Liver (tissue), 9 donors: ENCODE measurements around the gene FBXW4. TPM values are rescaled to one million over a fixed set of nuclear protein-coding genes. Genes with fewer than 3 reads are reported as not detected.

ENCODE experiments used
- DNase-seq: peaks from one replicate; pipeline ENCODE4 v3.0.0-alpha.2; 2017; ENCODE audit warnings: low spot score
- H3K27ac ChIP-seq, 2 donors: one replicate each; pipeline ENCODE4 v1.7.0; 2013; ENCODE audit warnings: inconsistent platforms in 2 of 2, low read length in 2 of 2, control low read depth in 1 of 2, low read depth in 1 of 2, mild to moderate bottlenecking in 1 of 2
- H3K27me3 ChIP-seq, 4 donors: one replicate each; pipeline versions ENCODE4 v1.6.1 to v1.7.0; 2013; ENCODE audit warnings: low read length in 3 of 4, inconsistent platforms in 1 of 4, mild to moderate bottlenecking in 1 of 4, moderate library complexity in 1 of 4; ENCODE audit not compliant: control insufficient read depth in 4 of 4, insufficient read depth in 4 of 4
- H3K36me3 ChIP-seq, 4 donors: one replicate each; pipeline versions ENCODE4 v1.6.1 to v1.7.0; 2013; ENCODE audit warnings: low read length in 3 of 4, mild to moderate bottlenecking in 3 of 4, low read depth in 1 of 4, moderate library complexity in 1 of 4; ENCODE audit not compliant: control insufficient read depth in 4 of 4, insufficient read depth in 3 of 4
- H3K4me1 ChIP-seq, 4 donors: one replicate each; pipeline versions ENCODE4 v1.6.1 to v1.7.0; 2013; ENCODE audit warnings: low read length in 3 of 4, mild to moderate bottlenecking in 3 of 4, moderate library complexity in 1 of 4; ENCODE audit not compliant: control insufficient read depth in 4 of 4, insufficient read depth in 4 of 4
- H3K4me3 ChIP-seq, 3 donors: one replicate each; pipeline versions ENCODE4 v1.6.1 to v1.7.0; 2013; ENCODE audit warnings: low read length in 3 of 3, control low read depth in 1 of 3, low read depth in 1 of 3, mild to moderate bottlenecking in 1 of 3
- H3K9ac ChIP-seq, 2 donors: one replicate each; pipeline ENCODE4 v1.7.0; 2013; ENCODE audit warnings: low read length in 2 of 2, mild to moderate bottlenecking in 2 of 2, moderate library complexity in 2 of 2, control low read depth in 1 of 2, low read depth in 1 of 2
- H3K9me3 ChIP-seq, 4 donors: one replicate each; pipeline versions ENCODE4 v1.6.1 to v1.7.0; 2013; ENCODE audit warnings: low read length in 3 of 4; ENCODE audit not compliant: control insufficient read depth in 4 of 4
- EGR1 ChIP-seq, 2 donors: IDR thresholded peaks; 2 replicates each; pipeline ENCODE4 v1.6.1; 2016 to 2018; ENCODE audit warnings: antibody characterized with exemption in 2 of 2, low read depth in 2 of 2
- FOXA1 ChIP-seq: IDR thresholded peaks from 2 replicates; pipeline ENCODE4 v1.6.1; 2016; ENCODE audit warnings: antibody characterized with exemption
- FOXA2 ChIP-seq: IDR thresholded peaks from 2 replicates; pipeline ENCODE4 v1.6.1; 2016; ENCODE audit warnings: antibody characterized with exemption
- GABPA ChIP-seq, 2 donors: IDR thresholded peaks in 1 of 2; conservative IDR thresholded peaks in 1 of 2; 2 replicates each; pipeline ENCODE4 v1.6.1; 2016; ENCODE audit warnings: antibody characterized with exemption in 2 of 2, mild to moderate bottlenecking in 1 of 2, moderate library complexity in 1 of 2
- HNF4G ChIP-seq: IDR thresholded peaks from 2 replicates; pipeline ENCODE4 v1.6.1; 2016; ENCODE audit warnings: antibody characterized with exemption
- JUND ChIP-seq, 2 donors: IDR thresholded peaks; 2 replicates each; pipeline ENCODE4 v1.6.1; 2016; ENCODE audit warnings: antibody characterized with exemption in 2 of 2
- NR2F2 ChIP-seq: IDR thresholded peaks from 2 replicates; pipeline ENCODE4 v1.6.1; 2016; ENCODE audit warnings: antibody characterized with exemption
- RAD21 ChIP-seq, 2 donors: IDR thresholded peaks; 2 replicates each; pipeline ENCODE4 v1.6.1; 2016; ENCODE audit warnings: antibody characterized with exemption in 2 of 2, mild to moderate bottlenecking in 2 of 2
- REST ChIP-seq: IDR thresholded peaks from 2 replicates; pipeline ENCODE4 v1.6.1; 2016; ENCODE audit warnings: antibody characterized with exemption, mild to moderate bottlenecking
- RXRA ChIP-seq, 2 donors: IDR thresholded peaks; 2 replicates each; pipeline ENCODE4 v1.6.1; 2017 to 2018; ENCODE audit warnings: antibody characterized with exemption in 2 of 2, mild to moderate bottlenecking in 1 of 2
- SP1 ChIP-seq: IDR thresholded peaks from 2 replicates; pipeline ENCODE4 v1.6.1; 2018; ENCODE audit warnings: antibody characterized with exemption, mild to moderate bottlenecking
- YY1 ChIP-seq: IDR thresholded peaks from 2 replicates; pipeline ENCODE4 v1.6.1; 2016; ENCODE audit warnings: antibody characterized with exemption, mild to moderate bottlenecking
- ZBTB33 ChIP-seq: IDR thresholded peaks from 2 replicates; pipeline ENCODE4 v1.6.1; 2016; ENCODE audit warnings: antibody characterized with exemption
- WGBS: extraction: QIAGEN DNeasy Blood & Tissue Kit; methylation state at CpG from one replicate; pipeline ENCODE4 v1.1.7; 2013; 5-methylcytosine and 5-hydroxymethylcytosine counted together
- polyA plus RNA-seq, 2 donors: library from polyadenylated mRNA; stranded (reverse) in 1 of 2; unstranded in 1 of 2; fragments of 200-250 nt in 1 of 2; fragments of >200 nt in 1 of 2; fragmentation: Nextera tagmentation in 1 of 2; extraction: Ambion mirVana in 1 of 2; gene quantifications; one replicate each; pipeline versions ENCODE4 v1.2.1 to v1.2.3, GENCODE V29; 2013 to 2015
- total RNA-seq, 2 donors: library from RNA; depleted of rRNA; stranded (reverse); fragments of >200 nt; gene quantifications; one replicate each; pipeline ENCODE4 v1.2.3, GENCODE V29; 2014
- donor health status: healthy.
- donor health status: healthy.
- donor health status: healthy.
- donor health status: healthy.
- donor health status: healthy.

FBXW4 gene
- total and polyA plus RNA-seq, 4 donors, result 5.4 to 54.1 (median 20.5) TPM

- TF ChIP-seq ZBTB33 (no peak), EGR1 (IDR thresholded peaks at IDR 0.05; ENCODE audit: low read depth in 2 of 2) (no peak), NR2F2 (no peak)
Observed at GRCh38 chr10:101663097-101663496, 31.9 kb downstream of the FBXW4 start (continued).

- no peaks in the 10 kb centered on the region for H3K27me3 ChIP-seq
- peaks cover 11 to 73% (median 35%) of the 10 kb centered on the region in 4 donors for H3K36me3 ChIP-seq
- no peak overlapping the region for H3K9ac ChIP-seq
- no peaks in the 10 kb centered on the region for H3K4me1 ChIP-seq
- no peak for TF ChIP-seq RXRA (IDR thresholded peaks at IDR 0.05)
- H3K4me3 ChIP-seq, result no peak overlapping the region
- DNase-seq, result no peak
- H3K9me3 ChIP-seq, result no peaks in the 10 kb centered on the region
- no peak overlapping the region for H3K27ac ChIP-seq
- WGBS, result 93% methylated on average over 4 of the region's 4 CpGs
Observed at GRCh38 chr10:101660256-101660655, 34.7 kb downstream of the FBXW4 start.

- peak; percentile 28 for DNase-seq
- no peaks in the 10 kb centered on the region for H3K9me3 ChIP-seq
- no peak overlapping the region for H3K9ac ChIP-seq
- H3K4me1 ChIP-seq, result no peaks in the 10 kb centered on the region
- peaks cover 11 to 67% (median 34%) of the 10 kb centered on the region in 4 donors for H3K36me3 ChIP-seq
- 84% methylated on average over 5 of the region's 5 CpGs for WGBS
- H3K27me3 ChIP-seq, result no peaks in the 10 kb centered on the region
- H3K27ac ChIP-seq, result no peak overlapping the region
- TF ChIP-seq GABPA (IDR thresholded peaks at IDR 0.05 in 1 of 2, conservative IDR thresholded peaks at IDR 0.05 in 1 of 2) (no peak), RAD21 (IDR thresholded peaks at IDR 0.05) (no peak), EGR1 (IDR thresholded peaks at IDR 0.05; ENCODE audit: low read depth in 2 of 2) (no peak), ZBTB33 (no peak), YY1 (no peak), SP1 (no peak), JUND (IDR thresholded peaks at IDR 0.05) (no peak), FOXA1 (no peak), HNF4G (no peak), FOXA2 (no peak), REST (no peak)
- no peak overlapping the region for H3K4me3 ChIP-seq
Observed at GRCh38 chr10:101658975-101659374, 36.0 kb downstream of the FBXW4 start.
